ENCODE data around the gene DOCK8. TPM values are rescaled to one million over a fixed set of nuclear protein-coding genes. Genes with fewer than 3 reads are reported as not detected.

The DOCK8 gene
- total RNA-seq, 1 donor from 2014 or later = 83.4 TPM

GRCh38 chr9:343773-344172 lies 129.1 kb downstream of the DOCK8 start:
- H3K4me1 ChIP-seq = no peaks in the 10 kb centered on the region
- no peaks in the 10 kb centered on the region for H3K9me3 ChIP-seq
- TF ChIP-seq, protein P1, sequence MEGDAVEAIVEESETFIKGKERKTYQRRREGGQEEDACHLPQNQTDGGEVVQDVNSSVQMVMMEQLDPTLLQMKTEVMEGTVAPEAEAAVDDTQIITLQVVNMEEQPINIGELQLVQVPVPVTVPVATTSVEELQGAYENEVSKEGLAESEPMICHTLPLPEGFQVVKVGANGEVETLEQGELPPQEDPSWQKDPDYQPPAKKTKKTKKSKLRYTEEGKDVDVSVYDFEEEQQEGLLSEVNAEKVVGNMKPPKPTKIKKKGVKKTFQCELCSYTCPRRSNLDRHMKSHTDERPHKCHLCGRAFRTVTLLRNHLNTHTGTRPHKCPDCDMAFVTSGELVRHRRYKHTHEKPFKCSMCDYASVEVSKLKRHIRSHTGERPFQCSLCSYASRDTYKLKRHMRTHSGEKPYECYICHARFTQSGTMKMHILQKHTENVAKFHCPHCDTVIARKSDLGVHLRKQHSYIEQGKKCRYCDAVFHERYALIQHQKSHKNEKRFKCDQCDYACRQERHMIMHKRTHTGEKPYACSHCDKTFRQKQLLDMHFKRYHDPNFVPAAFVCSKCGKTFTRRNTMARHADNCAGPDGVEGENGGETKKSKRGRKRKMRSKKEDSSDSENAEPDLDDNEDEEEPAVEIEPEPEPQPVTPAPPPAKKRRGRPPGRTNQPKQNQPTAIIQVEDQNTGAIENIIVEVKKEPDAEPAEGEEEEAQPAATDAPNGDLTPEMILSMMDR (IDR thresholded peaks at IDR 0.05) = no peak
- no peak overlapping the region for H3K27ac ChIP-seq
- no peaks in the 10 kb centered on the region for H3K27me3 ChIP-seq
- DNase-seq (no peak), ATAC-seq (no peak)
- H3K4me3 ChIP-seq = no peak overlapping the region
- intact Hi-C loops (cut with DNase I) = no loop called here
- peaks cover 58% of the 10 kb centered on the region for H3K36me3 ChIP-seq

DNA sequence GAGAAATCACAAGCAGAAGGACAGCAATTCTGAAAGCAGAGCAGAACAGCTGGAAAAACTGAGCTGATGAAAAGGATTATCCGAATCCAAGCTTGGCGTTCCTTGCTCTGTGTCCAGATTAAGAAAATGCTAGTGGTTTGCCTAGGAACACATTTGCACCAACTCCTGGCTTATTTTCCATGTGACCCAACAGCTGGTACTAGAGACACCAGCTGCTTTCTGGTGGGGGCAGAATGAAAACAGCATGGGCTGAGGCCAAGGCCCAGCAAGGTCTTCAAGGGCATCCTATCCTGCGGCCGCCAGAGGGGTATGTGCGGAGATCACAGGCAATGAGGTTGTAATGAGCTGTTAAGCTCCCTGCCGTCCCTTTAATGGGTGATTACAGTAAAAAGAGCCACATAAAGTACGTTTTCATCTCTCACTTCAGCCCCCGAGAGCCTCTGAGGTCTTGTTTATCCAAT lies 131.5 kb downstream of the DOCK8 start:
- ATAC-seq (peak; percentile 34), DNase-seq (no peak)
- Histone ChIP-seq H3K4me1 (no peaks in the 10 kb centered on the region), H3K27me3 (no peaks in the 10 kb centered on the region), H3K36me3 (peaks cover 39% of the 10 kb centered on the region), H3K9me3 (no peaks in the 10 kb centered on the region), H3K27ac (no peak overlapping the region), H3K4me3 (no peak overlapping the region)
- TF ChIP-seq, protein P1 (IDR thresholded peaks at IDR 0.05) = no peak
- intact Hi-C loops (cut with DNase I) = no loop called here

GRCh38 chr9:347667-348292 lies 133.1 kb downstream of the DOCK8 start:
- ATAC-seq = peak; percentile 59
- Histone ChIP-seq H3K9me3 (no peaks in the 10 kb centered on the region), H3K4me3 (no peak overlapping the region), H3K27ac (no peak overlapping the region), H3K4me1 (peaks cover under 1% of the 10 kb centered on the region), H3K36me3 (peaks cover 30% of the 10 kb centered on the region), H3K27me3 (no peaks in the 10 kb centered on the region)
- TF ChIP-seq, protein P1 (IDR thresholded peaks at IDR 0.05) = peak; percentile 68
- no peak for DNase-seq
- intact Hi-C loops (cut with DNase I) = no loop called here

- intact Hi-C loops (cut with DNase I) = no loop called here
- DNase-seq (no peak), ATAC-seq (no peak)
- Histone ChIP-seq H3K27ac (no peak overlapping the region), H3K27me3 (no peaks in the 10 kb centered on the region), H3K36me3 (peaks cover 14% of the 10 kb centered on the region), H3K4me1 (peaks cover 9% of the 10 kb centered on the region), H3K4me3 (no peak overlapping the region), H3K9me3 (no peaks in the 10 kb centered on the region)
- TF ChIP-seq, protein P1 (IDR thresholded peaks at IDR 0.05) = no peak
Measured at GRCh38 chr9:350384-350783, 135.7 kb downstream of the DOCK8 start.

DNA sequence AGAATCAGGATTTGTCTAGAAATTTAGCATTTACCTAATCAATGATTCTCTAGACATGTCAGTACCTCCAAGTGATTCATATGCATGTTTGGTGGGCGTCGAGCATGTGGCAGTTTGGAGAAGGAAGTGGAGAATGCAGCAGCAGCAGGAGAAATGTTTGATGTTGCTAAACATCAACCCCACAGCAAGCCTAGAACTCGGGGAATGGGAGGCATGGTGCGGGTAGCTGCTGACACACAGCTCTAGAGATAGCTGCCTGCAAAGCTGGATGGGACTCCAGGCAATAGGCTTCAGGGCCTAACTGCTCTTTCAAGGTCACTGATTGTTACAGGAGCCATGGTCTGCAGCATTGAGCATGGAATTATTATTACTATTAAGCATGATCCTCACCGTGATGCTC lies 137.3 kb downstream of the DOCK8 start:
- H3K9me3 ChIP-seq = no peaks in the 10 kb centered on the region
- H3K4me3 ChIP-seq = no peak overlapping the region
- no peaks in the 10 kb centered on the region for H3K27me3 ChIP-seq
- TF ChIP-seq, protein P1 (IDR thresholded peaks at IDR 0.05) = no peak
- intact Hi-C loops (cut with DNase I) = no loop called here
- no peak overlapping the region for H3K27ac ChIP-seq
- H3K36me3 ChIP-seq = peaks cover 4% of the 10 kb centered on the region
- no peak for DNase-seq
- H3K4me1 ChIP-seq = peaks cover 9% of the 10 kb centered on the region
- ATAC-seq = no peak

- TF ChIP-seq, protein P1 (IDR thresholded peaks at IDR 0.05) = no peak
- intact Hi-C loops (cut with DNase I) = no loop called here
- ATAC-seq (no peak), DNase-seq (no peak)
- no peaks in the 10 kb centered on the region for H3K9me3 ChIP-seq
- H3K4me3 ChIP-seq = no peak overlapping the region
- H3K27me3 ChIP-seq = no peaks in the 10 kb centered on the region
- peaks cover 4% of the 10 kb centered on the region for H3K36me3 ChIP-seq
- H3K4me1 ChIP-seq = peaks cover 9% of the 10 kb centered on the region
- no peak overlapping the region for H3K27ac ChIP-seq
Measured at GRCh38 chr9:353077-353476, 138.4 kb downstream of the DOCK8 start.

Measured in upper lobe of right lung (tissue), 1 donor.